Retinal pigment epithelial cell (primary cell): ENCODE data around the gene PPP1R7.

Source experiments
- DNase-seq: peaks from one replicate; pipeline ENCODE4 v3.0.0-alpha.2; 2010; ENCODE audit warnings: low read depth
- H3K4me3 ChIP-seq: 2 replicates; pipeline ENCODE4 v1.5.1; 2011; ENCODE audit warnings: mild to moderate bottlenecking, low read length, control low read depth, moderate library complexity
- CTCF ChIP-seq: conservative IDR thresholded peaks from 2 replicates; pipeline ENCODE4 v1.5.1; 2011; ENCODE audit warnings: low read depth, low read length, control low read depth, inconsistent platforms

The PPP1R7 gene

DNA sequence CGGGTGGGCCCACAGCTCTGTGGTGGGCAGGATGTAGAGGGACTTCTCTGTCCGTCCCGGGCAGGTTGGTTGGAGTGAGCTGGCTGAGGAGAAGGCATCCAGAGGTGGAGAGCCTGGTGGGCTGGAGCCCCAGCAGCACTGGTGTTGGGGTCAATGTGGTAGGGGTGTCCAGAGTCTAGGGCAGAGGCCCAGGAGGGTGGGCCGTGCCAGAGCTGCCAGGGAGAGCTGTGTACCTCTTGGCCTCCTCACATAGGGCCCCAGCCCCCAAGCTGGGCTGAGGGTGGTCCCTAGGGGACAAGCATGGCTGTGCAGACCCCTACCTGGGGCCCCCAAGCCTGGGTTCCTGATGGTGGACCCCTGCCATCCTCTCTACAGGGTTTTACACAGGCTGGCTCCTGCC lies 54.2 kb downstream of the PPP1R7 start:
- no peak overlapping the region for H3K4me3 ChIP-seq
- no peak for DNase-seq
- no peak for TF ChIP-seq CTCF

- no peak for TF ChIP-seq CTCF
- DNase-seq = no peak
- no peak overlapping the region for H3K4me3 ChIP-seq
Measured at GRCh38 chr2:241205086-241205485, 54.8 kb downstream of the PPP1R7 start.

DNA sequence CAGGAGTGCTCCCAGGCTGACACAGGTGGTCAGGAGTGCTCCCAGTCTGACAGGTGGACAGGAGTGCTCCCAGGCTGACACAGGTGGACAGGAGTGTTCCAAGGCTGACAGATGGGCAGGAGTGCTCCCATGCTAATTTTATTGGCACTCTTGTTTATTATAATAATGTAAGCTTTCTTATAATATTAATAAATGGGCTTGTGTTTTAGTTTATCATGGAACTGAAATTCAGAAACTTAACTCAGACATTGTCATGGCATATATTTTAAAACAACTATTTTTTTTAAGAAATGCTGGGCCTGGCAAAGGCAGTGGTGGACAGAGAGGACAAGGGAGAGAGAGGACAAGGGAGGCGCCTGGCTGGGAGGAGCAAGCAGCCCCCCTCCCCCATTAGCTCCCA lies 56.9 kb downstream of the PPP1R7 start:
- H3K4me3 ChIP-seq = no peak overlapping the region
- DNase-seq = no peak
- no peak for TF ChIP-seq CTCF

DNA sequence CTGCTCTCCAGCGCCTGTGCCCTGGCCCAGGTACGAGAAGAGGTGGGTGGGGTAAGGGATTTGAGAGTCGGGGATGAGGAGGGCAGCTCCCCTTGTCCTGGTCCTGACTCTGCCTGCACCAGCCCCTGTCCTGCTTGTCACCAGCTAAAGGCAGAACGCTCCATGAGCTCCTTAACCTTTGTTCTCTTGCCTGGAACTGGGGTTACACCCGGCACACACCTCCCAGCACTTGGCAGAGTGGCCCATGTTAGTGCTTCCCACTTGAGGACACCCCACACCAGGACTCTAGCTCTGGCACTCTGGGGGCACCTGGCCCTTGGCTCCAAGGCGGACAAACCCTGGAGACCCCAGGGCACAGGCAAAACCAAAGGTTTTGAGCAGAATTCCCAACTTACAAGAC lies 57.4 kb downstream of the PPP1R7 start:
- DNase-seq = no peak
- no peak for TF ChIP-seq CTCF
- H3K4me3 ChIP-seq = no peak overlapping the region

GRCh38 chr2:241208058-241208457 lies 57.8 kb downstream of the PPP1R7 start:
- TF ChIP-seq CTCF = no peak
- no peak overlapping the region for H3K4me3 ChIP-seq
- no peak for DNase-seq

- DNase-seq = no peak
- H3K4me3 ChIP-seq = no peak overlapping the region
- no peak for TF ChIP-seq CTCF
Measured at GRCh38 chr2:241209271-241209670, 59.0 kb downstream of the PPP1R7 start.

DNA sequence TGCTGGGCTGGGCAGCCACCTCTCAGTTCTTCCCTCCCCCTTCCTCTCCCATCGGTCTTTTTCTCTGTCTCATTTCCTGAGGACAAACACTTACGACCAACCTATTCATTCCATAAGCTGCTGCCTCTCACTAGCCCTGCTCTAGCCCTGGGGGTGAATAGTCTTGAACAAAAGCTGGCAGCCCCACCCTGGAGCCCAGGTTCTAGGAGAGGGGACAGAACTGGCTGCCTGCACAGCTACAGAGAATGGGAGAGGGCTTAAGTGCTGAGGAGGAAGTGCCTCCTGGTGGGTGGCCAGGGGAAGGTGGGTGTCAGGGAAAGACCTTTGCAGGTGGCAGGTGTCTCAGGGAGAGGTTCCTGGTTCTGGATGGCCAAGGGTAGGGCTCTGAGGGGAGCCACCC lies 61.0 kb downstream of the PPP1R7 start:
- DNase-seq = no peak
- TF ChIP-seq CTCF = peak; percentile 20
- no peak overlapping the region for H3K4me3 ChIP-seq
